NCI-H774 (cell line): ENCODE data around the gene VSIG2.

ENCODE experiments used
- DNase-seq: peaks from one replicate; lab custom pipeline; 2025; lab: John Stamatoyannopoulos, UW

Gene VSIG2

GRCh38 chr11:124722176-124722575 lies 29.9 kb downstream of the VSIG2 start:
- no peak for DNase-seq

DNA sequence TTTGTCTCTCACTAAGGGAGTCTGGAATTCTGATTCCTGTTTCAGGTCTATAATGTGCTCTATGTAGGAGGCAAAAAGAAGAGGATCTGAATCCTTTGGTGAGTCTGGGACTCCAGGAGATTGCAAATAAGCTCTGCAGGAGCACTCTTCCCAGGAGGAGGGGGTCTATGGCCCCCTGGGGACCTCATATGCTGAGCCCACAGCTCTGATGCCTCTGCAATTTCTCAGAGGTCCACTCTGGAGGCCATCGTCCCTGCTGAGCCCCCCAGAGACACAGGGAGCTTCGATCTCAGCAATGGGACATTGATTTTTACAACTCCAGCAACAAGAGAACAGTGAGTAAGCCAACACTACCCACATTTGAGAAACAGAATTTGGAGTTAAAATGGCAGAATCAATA lies 32.5 kb downstream of the VSIG2 start:
- DNase-seq, result no peak

GRCh38 chr11:124718801-124719200 lies 33.3 kb downstream of the VSIG2 start:
- DNase-seq, result no peak

DNA sequence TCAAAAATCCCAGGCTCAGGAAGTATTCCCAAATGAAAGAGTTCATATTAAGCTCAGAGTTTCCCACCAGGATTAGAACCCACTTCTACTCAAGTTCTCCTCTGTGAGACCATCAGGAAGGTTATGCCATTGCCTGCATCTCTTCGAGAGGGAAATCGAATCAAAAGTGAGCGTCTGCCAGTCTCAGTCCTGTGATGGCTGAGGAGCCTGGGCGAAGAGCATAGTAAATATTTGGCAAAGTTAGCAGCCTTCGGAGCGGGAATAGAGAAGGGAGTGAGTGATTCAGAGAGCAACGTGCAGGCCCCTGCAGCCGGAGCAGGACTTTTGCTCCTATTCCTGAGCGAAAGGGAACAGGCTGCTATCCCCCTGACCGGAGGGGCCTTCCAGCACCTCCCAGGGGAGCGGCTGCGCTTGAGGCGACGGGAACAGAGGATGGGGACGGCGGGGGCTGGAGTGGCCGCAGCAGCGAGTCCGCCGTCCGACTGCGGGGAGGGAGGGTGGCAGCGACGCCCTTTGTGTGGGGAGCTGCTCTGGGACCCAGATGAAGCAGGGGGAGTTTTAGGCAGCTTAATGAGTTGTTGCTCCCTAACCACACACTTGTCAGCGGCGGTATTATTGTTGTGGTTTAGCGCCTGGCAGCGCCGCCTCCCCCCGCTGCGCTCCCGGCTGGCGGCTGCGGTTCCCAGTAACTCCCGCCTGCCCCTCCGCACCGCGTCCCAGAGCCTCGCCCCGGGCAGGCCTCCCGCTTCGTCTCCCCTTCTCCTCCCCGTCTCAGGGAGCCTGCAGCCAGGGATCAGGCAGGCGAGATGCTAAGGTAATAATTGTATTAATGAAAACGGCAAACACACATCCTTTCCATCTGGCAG lies 34.0 kb downstream of the VSIG2 start:
- DNase-seq, result no peak

DNA sequence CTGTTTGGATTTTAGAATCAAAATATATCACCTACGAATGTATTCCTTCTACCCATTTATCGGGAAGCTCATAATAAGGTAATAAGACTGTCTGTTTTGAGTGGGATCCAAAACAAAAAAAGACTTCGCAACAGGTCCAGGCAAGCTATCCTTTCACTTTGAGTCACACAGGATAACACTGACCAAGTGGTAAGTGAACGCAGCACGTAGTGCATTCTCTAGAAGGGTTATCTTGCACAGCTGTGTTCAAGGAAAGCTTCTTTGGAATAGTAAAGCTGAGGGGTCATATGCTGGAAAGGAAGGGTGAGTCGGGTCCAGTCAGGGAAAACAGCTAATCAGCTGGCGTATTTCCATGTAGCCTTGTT lies 34.7 kb downstream of the VSIG2 start:
- DNase-seq, result no peak

DNA sequence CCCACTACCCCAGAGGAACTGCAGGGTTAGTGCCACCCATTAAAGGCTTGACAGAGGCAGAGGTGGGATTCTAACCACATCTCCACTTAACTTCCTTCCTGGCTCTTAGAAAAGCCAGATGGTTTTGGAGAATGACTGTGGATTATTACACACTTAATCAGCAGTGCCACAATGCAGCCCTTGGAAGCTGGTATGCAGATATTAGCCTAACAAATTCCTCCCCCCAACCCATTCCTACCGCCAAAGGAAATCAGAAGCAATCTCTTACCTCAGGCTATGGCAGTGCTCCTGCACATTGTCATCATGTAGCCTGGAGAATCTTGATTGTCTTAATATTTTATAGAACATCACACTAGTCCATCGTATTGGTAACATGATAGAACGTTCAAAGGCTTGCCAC lies 35.5 kb downstream of the VSIG2 start:
- no peak for DNase-seq

DNA sequence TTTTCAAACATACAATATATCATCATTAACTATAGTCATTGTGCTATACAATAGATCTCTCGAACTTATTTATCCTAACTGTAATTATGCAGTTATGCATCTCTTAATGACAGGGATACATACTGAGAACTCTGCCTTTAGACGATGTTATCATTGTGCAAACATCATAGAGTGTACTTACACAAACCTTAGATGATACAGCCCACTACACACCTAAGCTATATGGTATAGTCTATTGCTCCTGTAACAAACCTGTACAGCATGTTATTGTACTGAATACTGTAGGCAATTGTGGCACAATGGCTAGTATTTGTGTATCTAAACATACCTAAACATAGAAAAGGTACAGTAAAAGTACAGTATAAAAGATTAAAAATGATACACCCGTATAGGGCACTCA lies 39.7 kb downstream of the VSIG2 start:
- no peak for DNase-seq

- DNase-seq, result no peak
These were observed 44.2 kb downstream of the VSIG2 start for GRCh38 chr11:124707829-124708228.

GRCh38 chr11:124700028-124700427 lies 52.0 kb downstream of the VSIG2 start:
- no peak for DNase-seq

DNA sequence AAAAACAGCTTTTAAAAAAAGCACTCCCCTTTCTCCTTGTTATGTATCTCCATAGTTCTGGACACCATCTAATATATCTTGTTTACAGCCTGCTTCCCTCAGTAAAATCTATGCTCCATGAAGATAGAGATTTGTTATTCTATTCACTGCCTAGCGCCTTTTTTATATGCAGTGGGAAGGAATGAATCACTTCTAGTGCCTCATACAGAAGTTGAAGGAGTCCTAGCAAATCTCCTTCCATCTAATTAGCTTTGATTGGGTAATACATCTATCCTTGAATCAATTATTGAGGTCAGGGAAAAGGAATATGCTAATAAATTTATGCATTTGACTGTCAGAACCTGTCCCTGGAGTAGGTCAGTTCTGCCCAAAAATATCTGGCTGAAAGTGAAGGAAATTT lies 52.5 kb downstream of the VSIG2 start:
- DNase-seq, result no peak
